ENCODE results near the gene ALK.
"Not testable (repeated sequence)": the region's sequence is repeated elsewhere in the genome, so short reads cannot be mapped to it uniquely, and the experiment has no call there.

Gene ALK

GRCh38 chr2:29281086-29281915 lies 640.1 kb downstream of the ALK start:
- DNase-seq (ENCODE audit: low read depth, low spot score): no peak

GRCh38 chr2:29278966-29279365 lies 642.4 kb downstream of the ALK start:
- DNase-seq (ENCODE audit: low read depth, low spot score): no peak

- no peak for DNase-seq (ENCODE audit: low read depth, low spot score)
Measured at GRCh38 chr2:29276151-29276550, 645.2 kb downstream of the ALK start.

- DNase-seq (ENCODE audit: low read depth, low spot score): no peak
Measured at GRCh38 chr2:29275186-29275585, 646.2 kb downstream of the ALK start.

GRCh38 chr2:29273685-29274611 lies 647.4 kb downstream of the ALK start:
- no peak for DNase-seq (ENCODE audit: low read depth, low spot score)

GRCh38 chr2:29273004-29273684 lies 648.2 kb downstream of the ALK start:
- no peak for DNase-seq (ENCODE audit: low read depth, low spot score)

GRCh38 chr2:29272311-29272710 lies 649.1 kb downstream of the ALK start:
- DNase-seq (ENCODE audit: low read depth, low spot score): no peak

GRCh38 chr2:29270701-29271121 lies 650.7 kb downstream of the ALK start:
- no peak for DNase-seq (ENCODE audit: low read depth, low spot score)

GRCh38 chr2:29269765-29270109 lies 651.6 kb downstream of the ALK start:
- no peak for DNase-seq (ENCODE audit: low read depth, low spot score)

GRCh38 chr2:29269095-29269764 lies 652.2 kb downstream of the ALK start:
- DNase-seq (ENCODE audit: low read depth, low spot score): no peak

GRCh38 chr2:29267720-29268119 lies 653.7 kb downstream of the ALK start:
- DNase-seq (ENCODE audit: low read depth, low spot score): no peak

GRCh38 chr2:29263886-29264285 lies 657.5 kb downstream of the ALK start:
- no peak for DNase-seq (ENCODE audit: low read depth, low spot score)

GRCh38 chr2:29262681-29263260 lies 658.6 kb downstream of the ALK start:
- DNase-seq (ENCODE audit: low read depth, low spot score): no peak

GRCh38 chr2:29261003-29261402 lies 660.4 kb downstream of the ALK start:
- no peak for DNase-seq (ENCODE audit: low read depth, low spot score)

- no peak for DNase-seq (ENCODE audit: low read depth, low spot score)
Measured at GRCh38 chr2:29260142-29260772, 661.1 kb downstream of the ALK start.

- DNase-seq (ENCODE audit: low read depth, low spot score): no peak
Measured at GRCh38 chr2:29259221-29259620, 662.2 kb downstream of the ALK start.

- no peak for DNase-seq (ENCODE audit: low read depth, low spot score)
Measured at GRCh38 chr2:29255004-29255403, 666.4 kb downstream of the ALK start.

- DNase-seq (ENCODE audit: low read depth, low spot score): not testable (repeated sequence)
Measured at GRCh38 chr2:29253495-29254275, 667.7 kb downstream of the ALK start.

- DNase-seq (ENCODE audit: low read depth, low spot score): no peak
Measured at GRCh38 chr2:29253026-29253425, 668.4 kb downstream of the ALK start.

GRCh38 chr2:29251406-29251805 lies 670.0 kb downstream of the ALK start:
- DNase-seq (ENCODE audit: low read depth, low spot score): no peak
